ENCODE data around the gene KANSL1.

DNA sequence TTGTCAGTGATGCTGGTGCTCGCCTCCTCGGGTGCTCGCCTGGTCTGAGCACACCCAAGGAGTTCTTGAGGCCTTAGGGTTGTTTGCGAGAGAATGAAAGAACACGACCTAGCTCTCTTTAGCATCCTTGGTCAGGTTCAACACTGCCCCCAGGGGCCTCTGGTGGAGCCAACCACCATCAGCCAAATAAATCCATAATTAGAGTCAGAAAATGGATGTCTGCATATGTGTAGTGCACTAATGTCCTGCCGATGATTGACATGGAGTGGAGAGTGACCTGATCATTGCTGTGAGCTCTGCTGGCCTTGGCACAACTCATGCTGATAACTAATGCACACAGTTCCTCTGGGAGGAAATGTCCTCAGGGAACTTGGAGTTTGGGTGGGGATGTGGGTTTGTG is 202.3 kb downstream of the KANSL1 start:
- no peak for TF ChIP-seq POLR2A (IDR thresholded peaks at IDR 0.05)
- TF ChIP-seq, protein P1, sequence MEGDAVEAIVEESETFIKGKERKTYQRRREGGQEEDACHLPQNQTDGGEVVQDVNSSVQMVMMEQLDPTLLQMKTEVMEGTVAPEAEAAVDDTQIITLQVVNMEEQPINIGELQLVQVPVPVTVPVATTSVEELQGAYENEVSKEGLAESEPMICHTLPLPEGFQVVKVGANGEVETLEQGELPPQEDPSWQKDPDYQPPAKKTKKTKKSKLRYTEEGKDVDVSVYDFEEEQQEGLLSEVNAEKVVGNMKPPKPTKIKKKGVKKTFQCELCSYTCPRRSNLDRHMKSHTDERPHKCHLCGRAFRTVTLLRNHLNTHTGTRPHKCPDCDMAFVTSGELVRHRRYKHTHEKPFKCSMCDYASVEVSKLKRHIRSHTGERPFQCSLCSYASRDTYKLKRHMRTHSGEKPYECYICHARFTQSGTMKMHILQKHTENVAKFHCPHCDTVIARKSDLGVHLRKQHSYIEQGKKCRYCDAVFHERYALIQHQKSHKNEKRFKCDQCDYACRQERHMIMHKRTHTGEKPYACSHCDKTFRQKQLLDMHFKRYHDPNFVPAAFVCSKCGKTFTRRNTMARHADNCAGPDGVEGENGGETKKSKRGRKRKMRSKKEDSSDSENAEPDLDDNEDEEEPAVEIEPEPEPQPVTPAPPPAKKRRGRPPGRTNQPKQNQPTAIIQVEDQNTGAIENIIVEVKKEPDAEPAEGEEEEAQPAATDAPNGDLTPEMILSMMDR (IDR thresholded peaks at IDR 0.05) = no peak
